Measurements from ENCODE around the gene FOXN3. TPM values are rescaled to one million over a fixed set of nuclear protein-coding genes. Genes with fewer than 3 reads are reported as not detected.

FOXN3 gene, protein sequence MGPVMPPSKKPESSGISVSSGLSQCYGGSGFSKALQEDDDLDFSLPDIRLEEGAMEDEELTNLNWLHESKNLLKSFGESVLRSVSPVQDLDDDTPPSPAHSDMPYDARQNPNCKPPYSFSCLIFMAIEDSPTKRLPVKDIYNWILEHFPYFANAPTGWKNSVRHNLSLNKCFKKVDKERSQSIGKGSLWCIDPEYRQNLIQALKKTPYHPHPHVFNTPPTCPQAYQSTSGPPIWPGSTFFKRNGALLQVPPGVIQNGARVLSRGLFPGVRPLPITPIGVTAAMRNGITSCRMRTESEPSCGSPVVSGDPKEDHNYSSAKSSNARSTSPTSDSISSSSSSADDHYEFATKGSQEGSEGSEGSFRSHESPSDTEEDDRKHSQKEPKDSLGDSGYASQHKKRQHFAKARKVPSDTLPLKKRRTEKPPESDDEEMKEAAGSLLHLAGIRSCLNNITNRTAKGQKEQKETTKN
- total RNA-seq: 10 to 100 TPM; 70.3 to 72.7 TPM

DNA sequence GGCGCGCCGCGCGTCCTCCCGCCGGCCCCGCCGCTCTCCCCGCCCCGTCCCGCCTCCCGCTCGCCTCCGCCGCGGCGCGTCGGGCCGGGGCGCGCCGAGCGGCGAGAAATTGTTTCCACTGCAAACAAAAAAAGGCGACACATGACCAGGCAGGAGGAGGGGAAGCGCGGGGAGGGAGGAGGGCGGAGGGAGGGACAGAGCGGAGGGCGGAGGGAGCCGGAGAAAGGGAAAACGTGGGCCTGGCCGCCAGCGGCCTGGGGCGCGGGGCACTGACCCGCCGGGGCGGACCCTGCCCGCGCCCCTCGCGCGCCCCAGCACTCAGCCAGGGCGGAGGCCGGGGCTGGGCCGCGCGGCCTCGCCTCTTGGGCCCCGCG lies at the start of gene FOXN3:
FOXN3 (minus strand) TSS at position 143 of the 374 bp plus-strand sequence. CDS start 4,757 bp downstream, outside the sequence.
- Mint-ChIP-seq H3K9me3 (ENCODE audit: insufficient read depth) (no peaks in the 10 kb centered on the region), H3K4me1 (ENCODE audit: low read depth) (peaks cover 51% of the 10 kb centered on the region), H3K27me3 (ENCODE audit: low read depth) (no peaks in the 10 kb centered on the region), H3K4me3 (peak within 1 kb of the TSS; percentile 94), H3K36me3 (ENCODE audit: low read depth) (peaks cover 26% of the 10 kb centered on the region), H3K27ac (peak within 1 kb of the TSS; percentile 95)
- peak; percentile 93 for DNase-seq
- peak; percentile 54 for ATAC-seq
- CTCF ChIA-PET: no interaction called here
- POLR2A ChIA-PET: no interaction called here

DNA sequence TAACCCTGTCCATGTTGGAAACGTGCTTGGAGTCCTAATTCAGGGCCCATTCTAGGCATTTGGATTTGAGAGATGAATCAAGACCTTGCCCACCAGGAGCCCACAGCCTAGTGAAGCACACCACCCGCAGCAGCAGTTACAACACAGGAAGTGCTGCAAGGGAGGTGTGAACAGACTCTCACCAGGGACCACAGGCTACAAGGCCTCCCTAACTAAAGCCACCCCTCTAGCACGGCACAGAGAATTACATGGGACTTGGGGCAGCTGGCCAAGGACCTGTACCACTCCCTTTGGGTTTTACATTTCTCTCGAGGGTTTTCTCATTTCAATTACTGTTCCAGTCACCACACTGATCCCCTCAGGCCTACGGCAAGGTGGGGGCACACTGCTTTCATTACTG lies 49.5 kb upstream of the FOXN3 start:
- Mint-ChIP-seq H3K27ac (peak overlapping the region; percentile 80), H3K27me3 (ENCODE audit: low read depth) (no peaks in the 10 kb centered on the region), H3K4me3 (no peak overlapping the region), H3K9me3 (ENCODE audit: insufficient read depth) (no peaks in the 10 kb centered on the region), H3K36me3 (ENCODE audit: low read depth) (peaks cover 25% of the 10 kb centered on the region), H3K4me1 (ENCODE audit: low read depth) (peaks cover 31% of the 10 kb centered on the region)
- DNase-seq: peak; percentile 72
- CTCF ChIA-PET: interaction anchor here (2.1 kb wide), 1 partner anchor 44 kb away, joined by 7 read pairs; no protein-coding TSS in a partner anchor
- peak; percentile 98 for ATAC-seq
- POLR2A ChIA-PET: interaction anchor here (0.8 to 1.1 kb wide), 2 partner anchors 36 to 57 kb away, joined by 3 to 7 read pairs; no protein-coding TSS in a partner anchor

DNA sequence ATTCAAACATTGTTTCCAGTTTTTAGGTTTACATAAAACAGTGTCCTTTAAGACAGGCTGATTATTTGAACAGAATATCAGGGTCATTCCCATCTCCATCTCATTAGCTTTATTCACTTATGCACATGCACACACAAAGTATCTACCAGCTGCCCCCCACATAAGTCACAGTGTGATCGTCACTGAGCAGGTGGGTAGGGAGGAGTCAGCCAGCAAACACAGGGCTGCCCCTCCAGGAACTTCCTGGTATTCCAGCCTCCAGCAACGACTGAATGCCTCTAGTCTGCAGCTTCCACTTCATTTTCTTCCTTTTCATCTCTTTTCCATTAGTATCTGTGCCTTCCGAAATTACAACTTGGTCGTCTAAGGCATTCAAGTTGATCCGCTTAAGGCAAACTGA lies 48.8 kb upstream of the FOXN3 start:
- peaks cover 31% of the 10 kb centered on the region for H3K4me1 Mint-ChIP-seq (ENCODE audit: low read depth)
- CTCF ChIA-PET: interaction anchor here (0.9 to 1.1 kb wide), 3 partner anchors 13 to 256 kb away, joined by 3 read pairs; no protein-coding TSS in a partner anchor
- ATAC-seq (no peak), DNase-seq (no peak)
- POLR2A ChIA-PET: interaction anchor here (0.9 kb wide), 1 partner anchor 17 kb away, joined by 3 read pairs; no protein-coding TSS in a partner anchor
- H3K9me3 Mint-ChIP-seq (ENCODE audit: insufficient read depth): no peaks in the 10 kb centered on the region
- no peak overlapping the region for H3K4me3 Mint-ChIP-seq
- H3K27me3 Mint-ChIP-seq (ENCODE audit: low read depth): no peaks in the 10 kb centered on the region
- H3K36me3 Mint-ChIP-seq (ENCODE audit: low read depth): peaks cover 22% of the 10 kb centered on the region
- H3K27ac Mint-ChIP-seq: peak overlapping the region; percentile 80

DNA sequence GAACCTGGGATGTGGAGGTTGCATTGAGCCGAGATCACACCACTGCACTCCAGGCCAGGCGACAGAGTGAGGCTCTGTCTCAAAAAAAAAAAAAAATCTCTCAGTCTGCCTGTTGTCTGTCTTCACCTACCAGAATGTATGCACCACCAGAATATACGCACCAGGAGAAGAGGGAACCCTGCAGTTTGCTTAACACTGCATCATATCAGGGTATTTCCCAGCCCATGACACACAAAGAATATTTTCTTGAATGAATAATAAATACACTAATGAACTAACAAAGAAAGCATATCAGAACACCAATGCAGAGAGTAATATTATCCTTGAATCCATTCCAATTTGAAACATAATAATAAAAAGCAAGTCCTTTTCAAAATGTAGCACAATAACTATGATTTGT lies 44.2 kb upstream of the FOXN3 start:
- no peaks in the 10 kb centered on the region for H3K9me3 Mint-ChIP-seq (ENCODE audit: insufficient read depth)
- H3K27me3 Mint-ChIP-seq (ENCODE audit: low read depth): no peaks in the 10 kb centered on the region
- peaks cover 8% of the 10 kb centered on the region for H3K4me1 Mint-ChIP-seq (ENCODE audit: low read depth)
- ChIA-PET POLR2A (no interaction called here), CTCF (no interaction called here)
- no peak overlapping the region for H3K4me3 Mint-ChIP-seq
- no peak for DNase-seq
- no peak for ATAC-seq
- H3K36me3 Mint-ChIP-seq (ENCODE audit: low read depth): peaks cover 10% of the 10 kb centered on the region
- no peak overlapping the region for H3K27ac Mint-ChIP-seq

DNA sequence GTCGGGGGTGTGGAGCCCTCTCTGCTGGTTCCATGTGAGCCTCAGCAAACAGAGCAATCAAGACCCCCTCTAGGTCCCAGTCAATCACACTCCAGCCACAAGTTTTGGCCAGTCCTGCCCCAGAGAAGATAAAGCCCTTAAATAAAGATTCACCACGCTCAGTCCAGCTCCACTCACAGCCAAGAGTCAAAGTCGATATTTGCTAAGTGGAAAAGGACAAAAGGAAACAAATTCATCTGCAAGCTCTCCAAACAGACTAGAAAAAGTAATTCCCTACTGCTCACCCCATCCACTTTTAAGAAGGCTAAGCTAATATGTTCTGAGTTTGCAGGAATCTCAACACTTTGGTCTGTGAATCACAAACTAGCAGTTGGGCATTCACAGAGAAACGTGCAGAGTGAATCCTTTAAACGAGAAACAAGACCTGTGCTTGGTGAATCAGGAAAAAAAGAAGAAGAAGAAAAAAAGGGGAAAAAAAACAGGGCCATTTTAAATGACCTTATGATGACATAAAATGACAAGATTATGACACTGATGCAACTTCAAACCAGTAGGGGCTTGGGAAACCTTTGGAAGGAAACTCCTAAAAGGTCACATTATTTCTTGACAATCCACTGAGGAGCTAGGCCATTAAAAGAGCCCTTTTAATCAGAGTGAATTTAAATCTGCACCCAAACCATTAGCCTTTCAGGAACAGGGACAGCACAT lies 41.8 kb upstream of the FOXN3 start:
- Mint-ChIP-seq H3K4me1 (ENCODE audit: low read depth) (no peaks in the 10 kb centered on the region), H3K27ac (no peak overlapping the region), H3K36me3 (ENCODE audit: low read depth) (no peaks in the 10 kb centered on the region), H3K9me3 (ENCODE audit: insufficient read depth) (no peaks in the 10 kb centered on the region), H3K4me3 (no peak overlapping the region), H3K27me3 (ENCODE audit: low read depth) (no peaks in the 10 kb centered on the region)
- ATAC-seq: no peak
- CTCF ChIA-PET: no interaction called here
- POLR2A ChIA-PET: interaction anchor here (0.7 kb wide), 1 partner anchor 28 kb away, joined by 3 read pairs; no protein-coding TSS in a partner anchor
- DNase-seq: no peak

DNA sequence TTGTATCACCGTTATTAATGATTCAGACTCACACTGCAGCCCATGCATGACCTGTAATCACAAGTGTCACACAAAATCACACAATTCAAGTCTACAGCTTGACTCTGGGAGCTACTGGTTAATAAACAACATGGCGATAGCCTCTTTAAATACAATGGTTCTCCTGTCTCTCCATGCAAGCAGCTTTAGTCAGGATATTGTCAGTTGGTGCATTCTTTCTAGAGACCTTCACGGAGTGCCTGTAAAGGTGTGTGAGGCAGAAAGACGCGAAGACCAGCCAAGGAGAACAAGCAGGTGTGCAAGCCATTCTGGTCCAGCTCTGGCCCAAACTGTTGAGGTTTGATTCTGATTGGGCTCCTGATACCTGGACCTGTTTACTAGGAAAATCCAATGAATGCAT lies 40.0 kb upstream of the FOXN3 start:
- no peaks in the 10 kb centered on the region for H3K27me3 Mint-ChIP-seq (ENCODE audit: low read depth)
- POLR2A ChIA-PET: no interaction called here
- no peaks in the 10 kb centered on the region for H3K9me3 Mint-ChIP-seq (ENCODE audit: insufficient read depth)
- DNase-seq (no peak), ATAC-seq (no peak)
- CTCF ChIA-PET: no interaction called here
- no peak overlapping the region for H3K27ac Mint-ChIP-seq
- no peaks in the 10 kb centered on the region for H3K4me1 Mint-ChIP-seq (ENCODE audit: low read depth)
- no peak overlapping the region for H3K4me3 Mint-ChIP-seq
- no peaks in the 10 kb centered on the region for H3K36me3 Mint-ChIP-seq (ENCODE audit: low read depth)

DNA sequence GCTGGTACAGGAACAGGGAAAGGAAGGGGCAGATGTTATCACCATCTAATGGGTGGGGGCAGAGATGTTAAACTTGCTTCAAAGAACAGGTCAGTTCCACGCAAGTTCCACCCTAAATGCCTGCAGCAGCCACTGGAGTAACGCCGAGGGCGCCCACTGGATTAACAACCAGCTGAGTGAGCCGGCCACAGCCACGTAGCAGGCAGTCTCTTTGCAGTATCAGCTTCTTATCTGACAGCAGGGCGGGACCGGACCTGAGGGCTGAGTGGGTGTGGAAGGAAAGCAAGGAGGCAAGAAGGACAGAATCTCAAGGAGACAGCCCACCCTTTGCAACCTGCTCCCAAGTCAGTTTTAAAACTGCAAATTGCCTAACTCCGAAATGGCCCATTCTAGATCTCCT lies 38.4 kb upstream of the FOXN3 start:
- Mint-ChIP-seq H3K27ac (no peak overlapping the region), H3K36me3 (ENCODE audit: low read depth) (no peaks in the 10 kb centered on the region), H3K27me3 (ENCODE audit: low read depth) (no peaks in the 10 kb centered on the region), H3K4me3 (no peak overlapping the region), H3K9me3 (ENCODE audit: insufficient read depth) (no peaks in the 10 kb centered on the region), H3K4me1 (ENCODE audit: low read depth) (no peaks in the 10 kb centered on the region)
- DNase-seq: no peak
- ATAC-seq: no peak
- CTCF ChIA-PET: no interaction called here
- POLR2A ChIA-PET: no interaction called here

DNA sequence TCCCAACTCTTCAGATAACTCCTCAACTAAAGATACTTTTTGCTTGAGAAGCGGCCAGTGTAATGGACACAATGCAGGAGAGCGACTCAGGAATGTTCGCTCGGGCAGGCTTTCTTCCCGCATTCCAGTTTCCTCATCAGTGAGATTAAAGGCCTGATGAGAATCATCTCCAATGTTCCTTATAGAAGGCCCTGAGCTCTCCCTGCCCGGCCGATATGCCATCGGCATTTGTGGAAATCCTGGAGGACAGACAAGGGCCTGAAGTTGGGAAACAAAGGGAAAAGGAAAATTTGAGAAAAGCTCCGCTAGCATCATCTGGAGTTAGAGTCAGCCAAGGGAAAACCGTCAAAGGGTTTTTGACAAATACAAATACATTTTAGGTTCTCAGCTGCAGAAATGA lies 38.0 kb upstream of the FOXN3 start:
- Mint-ChIP-seq H3K9me3 (ENCODE audit: insufficient read depth) (no peaks in the 10 kb centered on the region), H3K27ac (no peak overlapping the region), H3K27me3 (ENCODE audit: low read depth) (no peaks in the 10 kb centered on the region), H3K36me3 (ENCODE audit: low read depth) (no peaks in the 10 kb centered on the region), H3K4me1 (ENCODE audit: low read depth) (no peaks in the 10 kb centered on the region), H3K4me3 (no peak overlapping the region)
- ChIA-PET CTCF (no interaction called here), POLR2A (no interaction called here)
- no peak for DNase-seq
- ATAC-seq: no peak

DNA sequence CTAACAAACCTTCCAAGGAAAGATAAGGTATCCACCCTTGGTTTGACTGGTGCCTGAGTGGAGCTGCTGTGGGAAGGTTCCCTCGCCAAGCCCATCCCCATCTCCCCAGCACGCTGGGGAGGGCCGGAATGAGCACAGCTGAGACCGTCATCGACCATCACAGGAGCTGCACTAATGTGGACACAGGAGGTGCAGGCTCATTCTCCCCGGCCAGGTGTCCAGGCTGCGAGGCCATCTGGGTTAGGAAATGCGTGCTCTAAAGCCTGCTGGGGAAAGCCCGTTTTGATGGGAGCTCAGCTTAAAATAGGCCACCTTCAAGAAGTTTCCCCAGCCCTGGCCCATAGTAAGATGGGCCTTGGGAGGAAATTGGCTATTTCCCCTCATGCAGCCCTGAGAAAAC lies 35.2 kb upstream of the FOXN3 start:
- no peak for DNase-seq
- H3K4me3 Mint-ChIP-seq: no peak overlapping the region
- POLR2A ChIA-PET: no interaction called here
- H3K27me3 Mint-ChIP-seq (ENCODE audit: low read depth): no peaks in the 10 kb centered on the region
- peaks cover 15% of the 10 kb centered on the region for H3K4me1 Mint-ChIP-seq (ENCODE audit: low read depth)
- ATAC-seq: no peak
- no peak overlapping the region for H3K27ac Mint-ChIP-seq
- H3K36me3 Mint-ChIP-seq (ENCODE audit: low read depth): peaks cover 2% of the 10 kb centered on the region
- H3K9me3 Mint-ChIP-seq (ENCODE audit: insufficient read depth): no peaks in the 10 kb centered on the region
- CTCF ChIA-PET: no interaction called here

DNA sequence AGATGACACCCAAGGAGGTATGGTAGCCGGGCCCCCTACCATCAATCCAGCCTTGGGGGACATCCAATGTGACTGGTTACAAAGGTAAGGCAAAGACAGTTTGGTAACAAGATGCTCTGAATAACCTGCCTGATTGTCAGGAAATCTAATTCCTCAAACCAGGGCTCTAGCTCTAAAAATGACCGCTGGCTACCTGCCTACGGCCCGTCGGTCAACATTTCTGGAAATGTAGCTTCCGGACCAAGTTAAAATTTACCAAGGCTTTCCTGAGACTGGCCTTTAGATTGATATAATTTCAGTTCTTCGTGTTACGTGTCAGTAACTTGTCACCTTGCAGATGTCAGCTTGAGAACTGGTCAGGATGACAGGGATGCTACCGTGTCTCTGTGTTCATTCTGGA lies 34.2 kb upstream of the FOXN3 start:
- ChIA-PET POLR2A (no interaction called here), CTCF (no interaction called here)
- Mint-ChIP-seq H3K27me3 (ENCODE audit: low read depth) (no peaks in the 10 kb centered on the region), H3K4me1 (ENCODE audit: low read depth) (peaks cover 23% of the 10 kb centered on the region), H3K36me3 (ENCODE audit: low read depth) (peaks cover 8% of the 10 kb centered on the region), H3K27ac (no peak overlapping the region), H3K4me3 (no peak overlapping the region), H3K9me3 (ENCODE audit: insufficient read depth) (no peaks in the 10 kb centered on the region)
- ATAC-seq: no peak
- no peak for DNase-seq

DNA sequence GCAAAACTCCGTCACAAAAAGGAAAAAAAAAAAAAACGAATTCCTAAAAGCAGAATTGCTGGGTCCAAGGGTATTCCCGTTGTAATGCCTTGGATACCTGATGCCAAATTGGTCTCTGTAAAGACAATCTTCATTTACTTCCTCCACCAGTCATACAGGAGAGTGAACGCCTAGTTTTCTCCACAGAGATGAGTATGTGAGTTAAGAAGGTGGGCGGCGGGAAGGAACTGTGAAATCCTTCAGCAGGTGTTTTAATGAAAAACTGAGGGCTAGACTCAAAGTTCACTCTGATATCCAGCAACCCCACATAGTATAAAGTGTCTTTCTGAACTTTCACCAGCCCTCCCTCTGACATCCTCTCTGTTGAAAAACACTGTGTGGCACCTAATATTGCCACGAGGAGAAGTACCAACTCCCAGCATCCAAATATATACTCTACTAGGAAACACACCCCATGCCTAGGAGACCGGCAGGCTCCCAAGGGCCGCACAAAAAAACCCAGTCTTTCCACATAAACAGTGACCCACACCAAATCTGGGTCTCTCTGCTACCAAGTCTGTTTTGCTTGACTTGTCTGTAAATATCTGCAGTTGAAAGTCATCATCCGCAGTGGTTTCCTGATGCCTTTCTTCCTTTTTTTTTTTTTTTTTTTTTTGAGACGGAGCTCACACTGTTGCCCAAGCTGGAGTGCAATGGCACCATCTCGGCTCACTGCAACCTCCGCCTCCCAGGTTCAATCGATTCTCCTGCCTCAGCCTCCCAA lies 30.3 kb upstream of the FOXN3 start:
- ChIA-PET POLR2A (no interaction called here), CTCF (no interaction called here)
- DNase-seq (no peak), ATAC-seq (peak; percentile 24)
- no peaks in the 10 kb centered on the region for H3K27me3 Mint-ChIP-seq (ENCODE audit: low read depth)
- peak overlapping the region; percentile 79 for H3K27ac Mint-ChIP-seq
- peak overlapping the region; percentile 17 for H3K4me3 Mint-ChIP-seq
- H3K4me1 Mint-ChIP-seq (ENCODE audit: low read depth): peaks cover 52% of the 10 kb centered on the region
- no peaks in the 10 kb centered on the region for H3K9me3 Mint-ChIP-seq (ENCODE audit: insufficient read depth)
- peaks cover 22% of the 10 kb centered on the region for H3K36me3 Mint-ChIP-seq (ENCODE audit: low read depth)
